ENCODE results near the gene DAPK1. TPM values are rescaled to one million over a fixed set of nuclear protein-coding genes. Genes with fewer than 3 reads are reported as not detected.

The DAPK1 gene
- total RNA-seq, 1 donor from 2014 or later = 0.79 TPM

DNA sequence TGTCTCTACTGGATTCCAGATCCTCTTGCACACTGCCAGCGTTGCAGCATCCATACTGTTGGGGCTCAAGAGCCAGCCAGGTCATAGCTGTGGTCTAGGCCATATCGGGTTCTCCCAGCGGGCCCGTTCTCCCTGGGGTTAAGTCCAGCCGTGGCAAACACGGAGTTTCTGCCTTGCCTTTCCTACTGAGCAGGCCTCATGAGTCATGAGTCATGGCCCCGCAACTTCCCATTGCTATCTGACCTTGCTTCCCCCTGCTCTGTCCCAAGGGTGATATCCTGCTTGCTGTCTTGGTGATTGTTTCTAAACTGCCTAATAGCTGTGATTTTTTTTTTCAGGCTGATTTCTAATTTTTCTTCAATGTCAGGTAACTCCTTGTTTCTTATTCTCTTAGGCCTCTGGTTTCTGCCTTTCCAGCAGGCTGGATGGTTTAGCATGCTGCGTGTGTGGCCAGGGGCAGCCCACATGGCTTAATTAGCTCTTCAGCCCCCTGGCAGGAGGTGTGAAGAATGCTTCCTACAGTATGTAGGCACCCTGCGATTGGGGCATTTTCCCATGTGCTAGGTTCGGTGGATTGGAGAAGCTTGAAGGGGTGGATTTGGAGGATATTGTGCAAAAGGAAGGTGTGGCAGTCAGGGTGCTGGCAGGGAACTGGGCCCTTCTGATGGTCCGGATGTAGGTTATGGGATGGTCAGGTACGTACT, 18.7 kb downstream of the DAPK1 start:
- DNase-seq (ENCODE audit: low read depth) (no peak), FAIRE-seq (no peak)
- no peak for TF ChIP-seq CTCF (IDR thresholded peaks at IDR 0.05; ENCODE audit: insufficient read depth, low read length, severe bottlenecking)
- H3K27me3 ChIP-seq (ENCODE audit: control insufficient read depth, insufficient read depth, low read length) = no peaks in the 10 kb centered on the region
- no peak overlapping the region for H3K4me3 ChIP-seq (ENCODE audit: low read depth, low read length)
- no peaks in the 10 kb centered on the region for H3K36me3 ChIP-seq (ENCODE audit: control insufficient read depth, insufficient read depth, low read length)

DNA sequence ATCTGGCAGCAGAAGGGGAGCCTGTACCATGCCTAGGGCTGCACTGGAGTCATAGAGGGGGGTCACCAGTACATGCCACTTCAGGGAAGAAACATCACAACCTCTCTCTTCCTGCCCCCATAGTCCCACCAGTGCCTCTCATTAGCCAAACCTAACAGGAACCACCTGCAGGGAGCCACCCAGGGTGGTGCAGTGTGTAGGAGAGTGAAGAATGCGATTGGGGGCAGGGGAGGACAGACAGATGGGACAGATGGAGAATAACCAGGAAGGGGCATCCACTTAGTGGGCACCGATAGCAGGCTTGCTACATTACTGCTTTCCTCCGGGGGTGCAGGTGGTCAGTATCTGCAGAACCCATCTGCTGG, 19.2 kb downstream of the DAPK1 start:
- DNase-seq (ENCODE audit: low read depth) (no peak), FAIRE-seq (no peak)
- no peak overlapping the region for H3K4me3 ChIP-seq (ENCODE audit: low read depth, low read length)
- no peaks in the 10 kb centered on the region for H3K36me3 ChIP-seq (ENCODE audit: control insufficient read depth, insufficient read depth, low read length)
- no peak for TF ChIP-seq CTCF (IDR thresholded peaks at IDR 0.05; ENCODE audit: insufficient read depth, low read length, severe bottlenecking)
- H3K27me3 ChIP-seq (ENCODE audit: control insufficient read depth, insufficient read depth, low read length) = no peaks in the 10 kb centered on the region

DNA sequence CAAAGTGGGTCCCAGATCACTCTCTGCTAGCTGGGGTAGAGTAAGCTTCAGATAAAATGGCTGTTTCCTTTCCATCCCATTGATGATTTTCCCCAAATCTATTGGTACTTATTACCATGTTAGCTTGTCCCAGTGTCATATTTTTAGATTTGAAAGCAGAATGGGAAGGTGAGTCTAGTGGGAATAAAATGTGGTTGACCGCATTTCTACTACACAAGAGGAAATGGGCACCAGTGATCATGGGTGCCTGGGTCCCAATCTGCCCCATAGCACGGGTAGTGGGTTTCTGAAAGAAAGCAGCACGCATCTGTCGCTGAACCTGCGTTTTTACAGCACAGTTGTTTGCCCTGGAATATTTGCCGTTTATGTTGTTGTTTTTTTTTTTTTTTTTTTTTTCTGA, 20.1 kb downstream of the DAPK1 start:
- Histone ChIP-seq H3K36me3 (ENCODE audit: control insufficient read depth, insufficient read depth, low read length) (no peaks in the 10 kb centered on the region), H3K27me3 (ENCODE audit: control insufficient read depth, insufficient read depth, low read length) (no peaks in the 10 kb centered on the region), H3K4me3 (ENCODE audit: low read depth, low read length) (no peak overlapping the region)
- DNase-seq (ENCODE audit: low read depth) = no peak
- TF ChIP-seq CTCF (IDR thresholded peaks at IDR 0.05; ENCODE audit: insufficient read depth, low read length, severe bottlenecking) = no peak
- FAIRE-seq = no peak

- FAIRE-seq = no peak
- Histone ChIP-seq H3K36me3 (ENCODE audit: control insufficient read depth, insufficient read depth, low read length) (no peaks in the 10 kb centered on the region), H3K4me3 (ENCODE audit: low read depth, low read length) (no peak overlapping the region), H3K27me3 (ENCODE audit: control insufficient read depth, insufficient read depth, low read length) (no peaks in the 10 kb centered on the region)
- TF ChIP-seq CTCF (IDR thresholded peaks at IDR 0.05; ENCODE audit: insufficient read depth, low read length, severe bottlenecking) = no peak
- DNase-seq (ENCODE audit: low read depth) = peak; percentile 9
Measured at GRCh38 chr9:87518702-87519335, 21.2 kb downstream of the DAPK1 start.

GRCh38 chr9:87519461-87519860, 21.8 kb downstream of the DAPK1 start:
- TF ChIP-seq CTCF (IDR thresholded peaks at IDR 0.05; ENCODE audit: insufficient read depth, low read length, severe bottlenecking) = no peak
- no peaks in the 10 kb centered on the region for H3K36me3 ChIP-seq (ENCODE audit: control insufficient read depth, insufficient read depth, low read length)
- H3K27me3 ChIP-seq (ENCODE audit: control insufficient read depth, insufficient read depth, low read length) = no peaks in the 10 kb centered on the region
- DNase-seq (ENCODE audit: low read depth) = no peak
- H3K4me3 ChIP-seq (ENCODE audit: low read depth, low read length) = no peak overlapping the region
- FAIRE-seq = no peak
